Activated gamma-delta T cell (primary cell): ENCODE results near the gene SGCE.
A peak's percentile ranks its signal among the peaks of the same experiment; 100 is the strongest.

Source experiments
- DNase-seq: peaks from one replicate; lab custom pipeline; 2025; lab: John Stamatoyannopoulos, UW

Gene SGCE

DNA sequence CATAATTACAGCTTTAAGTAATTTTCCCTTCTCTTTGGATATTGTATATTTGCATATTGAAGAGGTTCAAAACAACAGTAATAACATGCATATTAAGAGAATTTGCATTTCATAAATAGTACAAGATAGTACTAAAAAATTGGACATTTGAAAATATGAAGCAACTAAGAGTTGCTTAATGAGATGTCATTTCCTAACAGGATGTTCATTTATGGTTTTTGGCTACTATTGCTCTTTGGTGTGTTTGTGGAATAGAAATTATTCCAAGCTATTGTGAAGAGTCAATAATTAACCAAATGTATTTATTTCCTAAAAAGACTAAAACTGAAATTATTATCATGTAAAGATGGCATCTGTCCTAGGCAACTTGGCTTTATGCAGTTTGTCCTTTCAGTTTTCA is 4.1 kb upstream of the SGCE start:
- DNase-seq, result no peak

DNA sequence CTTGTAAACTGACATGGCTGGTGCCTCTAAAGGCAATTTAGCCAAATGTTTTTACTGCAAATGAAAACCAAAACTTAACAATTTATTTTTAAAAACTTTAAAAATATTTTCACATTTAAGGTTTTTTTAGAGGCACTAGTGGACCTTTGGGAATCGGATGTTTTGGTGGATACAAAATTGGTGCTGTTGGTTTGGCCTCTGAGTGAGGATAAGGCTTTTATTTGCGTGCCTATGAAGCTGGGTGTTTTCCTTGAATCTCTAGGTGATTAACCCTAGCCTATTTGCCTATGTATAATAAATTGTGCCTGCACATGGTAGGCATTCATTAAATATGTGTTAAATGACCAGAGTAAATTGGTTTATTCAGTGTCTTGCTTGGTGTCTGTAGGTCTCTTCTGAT is 2.9 kb upstream of the SGCE start:
- no peak for DNase-seq

DNA sequence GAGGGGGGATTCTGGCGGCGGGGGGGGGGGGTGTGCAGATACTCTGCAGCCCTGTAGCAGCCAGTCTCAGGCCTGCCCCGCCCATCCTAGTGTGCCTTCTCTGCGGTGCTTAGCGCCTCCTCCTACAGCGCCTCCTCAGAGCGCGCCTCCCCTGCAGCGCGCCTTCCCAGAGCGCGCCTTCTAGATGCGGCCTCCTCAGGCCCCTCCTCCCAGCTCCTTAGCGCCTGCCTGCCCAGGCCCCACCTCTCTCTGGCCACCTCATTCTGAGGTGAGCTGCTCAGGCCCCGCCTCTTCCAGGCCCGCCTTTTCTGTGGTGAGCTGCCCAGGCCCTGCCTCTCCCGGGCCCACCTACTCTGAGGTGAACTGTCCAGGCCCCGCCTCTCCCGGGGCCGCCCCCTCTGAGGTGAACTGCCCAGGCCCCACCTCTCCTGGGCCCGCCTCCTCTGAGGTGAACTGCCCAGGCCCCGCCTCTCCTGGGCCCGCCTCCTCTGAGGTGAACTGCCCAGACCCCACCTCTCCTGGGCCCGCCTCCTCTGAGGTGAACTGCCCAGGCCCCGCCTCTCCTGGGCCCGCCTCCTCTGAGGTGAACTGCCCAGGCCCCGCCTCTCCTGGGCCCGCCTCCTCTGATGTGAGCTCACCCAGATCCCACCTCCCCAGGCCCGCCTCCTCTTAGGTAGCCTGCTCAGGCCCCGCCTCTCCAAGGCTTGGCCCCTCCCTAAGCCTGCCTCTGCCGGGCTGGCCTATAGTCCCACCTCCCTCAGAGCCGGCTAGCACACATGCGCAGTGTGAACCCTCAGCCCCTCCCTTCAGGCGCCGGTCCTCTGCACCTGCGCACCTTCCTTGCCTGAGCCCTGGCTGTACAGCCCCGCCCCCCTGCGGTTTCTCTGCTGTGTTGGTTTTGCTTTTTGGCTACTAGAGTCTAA is 2.1 kb upstream of the SGCE start:
- DNase-seq, result peak; percentile 88

DNA sequence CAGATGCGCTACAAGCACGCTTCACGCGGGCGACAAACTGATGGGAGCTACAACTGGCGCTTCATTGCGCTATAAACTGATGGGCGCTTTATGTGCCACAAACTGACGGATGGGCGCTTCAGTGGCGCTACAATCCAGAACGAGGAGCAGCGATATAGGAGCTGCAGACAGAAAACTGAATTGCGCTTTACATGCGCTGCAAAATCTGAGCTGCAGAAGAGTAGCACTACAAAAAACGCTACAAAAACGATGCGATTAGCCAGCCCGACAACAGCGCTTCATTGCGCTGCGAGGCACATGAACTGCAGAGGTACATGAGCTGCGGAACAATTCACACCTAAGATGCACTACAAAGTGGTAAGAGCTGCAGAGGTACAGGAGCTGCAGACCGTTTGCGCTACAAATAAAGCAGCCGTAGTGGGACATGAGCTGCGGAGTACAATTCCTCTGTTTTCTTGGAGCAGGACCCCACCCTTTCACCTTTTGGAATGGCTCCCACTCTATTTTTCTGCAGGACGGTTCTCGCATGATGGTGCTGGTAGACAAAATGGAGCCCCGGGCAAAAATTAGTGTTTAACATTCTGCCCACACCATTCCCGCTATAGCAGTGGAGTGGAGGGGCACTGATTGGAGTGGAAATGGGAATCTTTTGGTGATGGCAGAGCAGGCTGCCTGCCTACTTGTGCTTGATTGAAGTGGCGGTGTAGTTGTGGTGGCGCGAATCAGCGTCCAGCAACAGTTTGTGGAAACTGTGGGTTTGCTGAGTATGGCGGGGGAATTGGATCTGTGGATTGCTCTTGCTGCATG is 1.2 kb upstream of the SGCE start:
- DNase-seq, result no peak

DNA sequence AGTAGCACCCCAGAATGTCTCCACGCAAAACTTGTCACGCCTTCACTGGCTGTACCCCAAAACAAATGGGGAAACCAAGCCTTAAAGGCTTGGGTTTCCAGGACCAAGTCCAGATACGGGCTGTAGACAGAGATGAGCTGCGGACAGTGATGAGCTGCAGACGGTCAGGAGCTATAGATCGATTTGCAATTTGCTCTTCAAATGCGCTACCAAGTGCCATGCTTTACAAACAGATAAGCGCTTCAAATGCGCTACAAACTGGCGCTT is 658 bp upstream of the SGCE start:
- no peak for DNase-seq

DNA sequence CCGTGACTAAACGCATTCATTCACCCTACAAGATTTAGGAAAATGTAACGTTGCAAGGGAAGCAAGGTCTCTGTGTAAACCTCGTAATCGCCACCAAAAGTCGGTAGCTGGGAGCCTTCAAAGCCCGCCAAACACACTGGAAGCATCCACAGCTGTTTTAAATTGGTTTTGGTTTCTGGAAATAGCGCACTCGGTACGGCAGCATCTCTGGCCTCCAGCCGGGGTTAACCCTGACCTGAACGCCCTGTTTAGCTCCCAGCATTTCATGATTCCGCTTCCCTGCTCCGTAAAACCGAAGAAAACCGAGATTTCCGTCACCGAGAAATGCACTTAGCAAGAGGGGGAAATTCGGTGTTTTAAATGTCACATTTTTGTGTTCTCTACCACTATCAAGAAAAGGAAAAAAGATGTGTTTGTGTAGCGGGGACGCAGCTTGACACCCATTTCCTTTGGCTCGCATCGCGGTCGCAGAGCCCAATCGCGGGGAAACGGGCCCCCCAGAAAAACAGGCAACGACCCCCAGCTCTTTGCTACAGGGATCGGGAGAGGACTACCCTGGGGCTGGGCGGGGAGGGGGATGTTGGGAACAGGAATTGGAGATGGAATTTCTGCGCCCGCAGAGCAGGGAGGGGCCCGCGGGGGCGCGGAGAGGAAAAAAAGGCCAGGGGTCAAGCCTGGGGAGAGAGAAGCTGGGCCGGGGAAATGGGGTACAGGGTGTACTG is 646 bp downstream of the SGCE start:
- no peak for DNase-seq

DNA sequence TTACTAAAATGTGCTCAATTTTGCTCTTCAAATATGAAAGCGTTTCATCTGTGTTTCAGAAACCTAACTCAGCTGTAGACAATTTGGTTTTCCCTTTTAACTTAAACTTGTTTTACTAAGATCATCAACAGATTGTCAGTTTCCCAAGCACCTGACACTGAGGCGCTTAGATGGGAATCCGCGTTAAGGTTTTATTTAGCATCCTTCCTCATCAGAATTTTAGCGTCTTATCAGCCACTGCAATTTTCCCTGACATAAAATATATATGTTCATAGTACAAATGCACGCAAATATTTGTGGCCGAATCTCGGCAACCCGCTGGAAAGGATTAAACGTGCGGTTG is 1.2 kb downstream of the SGCE start:
- no peak for DNase-seq

DNA sequence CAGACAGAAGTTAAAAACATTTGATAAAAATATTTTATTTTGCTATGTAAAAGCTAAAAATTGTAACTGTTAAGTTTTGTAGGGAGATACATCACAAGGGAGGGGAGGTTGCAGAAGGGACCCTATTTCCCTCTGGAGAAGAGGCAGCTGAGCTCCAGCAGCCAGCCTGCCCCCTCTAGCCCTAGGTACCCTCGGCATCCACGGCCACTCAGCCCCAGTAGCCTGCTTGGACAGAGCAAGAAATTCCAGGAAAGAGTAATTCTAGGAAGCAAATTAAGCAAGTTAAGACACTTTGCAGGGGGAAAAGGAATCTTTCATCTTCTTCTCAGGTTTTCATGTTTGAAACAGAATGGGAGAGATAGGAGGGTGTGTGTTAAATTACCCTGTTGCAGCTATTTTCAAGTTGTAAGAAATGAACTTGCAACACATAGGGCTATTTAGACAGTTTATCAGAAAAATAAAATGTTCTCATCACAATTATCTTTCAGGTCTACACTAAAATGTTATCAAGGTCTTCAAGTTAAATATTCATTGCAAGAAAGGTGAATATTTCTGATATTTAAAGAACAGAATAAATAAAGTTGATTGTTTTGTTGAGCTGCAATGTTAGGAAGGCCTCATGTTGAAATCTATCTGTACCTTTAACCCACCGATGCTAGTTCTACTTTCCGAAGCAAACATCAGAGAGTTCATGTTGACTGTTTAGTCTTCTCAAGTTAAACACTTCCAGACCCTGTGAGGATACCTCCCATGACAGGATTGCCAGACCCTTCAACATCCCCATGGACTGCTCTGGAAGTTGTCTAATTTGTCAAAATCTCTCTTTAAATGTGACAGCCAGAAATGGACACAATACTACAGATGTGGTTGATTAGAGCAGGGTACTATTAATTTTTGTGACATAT is 5.5 kb downstream of the SGCE start:
- DNase-seq, result no peak

DNA sequence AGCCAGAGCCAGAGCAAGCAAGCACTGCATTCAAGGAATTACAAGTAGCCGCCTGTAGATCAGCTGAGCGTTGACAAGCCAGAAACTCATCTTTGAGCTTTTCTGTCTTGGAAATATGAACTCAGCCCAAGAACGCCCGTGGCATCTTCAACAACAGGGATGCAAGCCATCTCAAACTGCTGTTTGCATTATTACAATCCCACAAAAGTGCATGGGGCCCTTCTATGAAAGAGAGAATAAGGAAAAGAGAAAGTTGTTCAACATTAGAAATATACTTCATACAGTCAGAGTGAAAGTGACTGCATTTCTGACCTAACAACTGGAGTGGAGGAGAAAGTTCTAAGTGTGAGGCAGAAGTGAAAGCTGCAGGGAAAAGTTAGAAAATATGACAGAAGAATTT is 6.5 kb downstream of the SGCE start:
- no peak for DNase-seq

DNA sequence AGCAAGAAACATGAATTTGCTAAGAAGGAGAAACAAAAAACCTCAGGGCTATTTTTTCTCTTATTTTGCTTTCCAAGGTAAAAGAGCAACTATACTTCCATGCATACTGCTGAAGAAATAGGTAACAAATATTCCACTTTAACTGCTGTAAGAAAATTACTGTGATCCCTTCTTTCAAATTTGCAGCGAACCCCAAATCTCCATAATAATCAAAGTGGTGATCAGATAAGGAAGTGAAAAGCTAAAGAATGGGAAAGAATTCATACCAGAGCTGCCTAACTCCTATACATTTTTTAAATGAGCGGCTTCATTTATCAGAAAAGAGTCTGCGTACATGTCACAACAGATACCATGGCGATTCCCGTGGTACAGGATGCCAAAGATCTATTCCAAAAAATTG is 7.2 kb downstream of the SGCE start:
- no peak for DNase-seq

DNA sequence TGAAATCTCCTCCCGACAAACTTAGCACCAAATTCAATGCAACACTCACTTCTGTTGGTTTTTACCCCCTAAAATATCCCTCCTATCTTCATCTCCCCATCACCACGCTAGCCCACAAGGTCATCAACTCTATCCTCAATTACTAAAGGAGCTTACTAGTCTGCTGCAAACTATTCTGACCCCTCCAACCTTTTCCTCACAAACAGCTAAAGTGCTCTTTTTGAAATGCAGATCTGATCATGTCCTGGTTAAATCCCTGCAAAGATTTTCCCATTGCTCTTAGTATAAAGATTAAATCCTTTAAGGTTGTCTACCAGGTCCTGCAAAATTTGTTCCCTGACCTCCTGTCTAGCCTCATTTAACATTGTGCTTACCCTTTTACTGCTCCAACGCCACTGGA is 8.6 kb downstream of the SGCE start:
- no peak for DNase-seq

DNA sequence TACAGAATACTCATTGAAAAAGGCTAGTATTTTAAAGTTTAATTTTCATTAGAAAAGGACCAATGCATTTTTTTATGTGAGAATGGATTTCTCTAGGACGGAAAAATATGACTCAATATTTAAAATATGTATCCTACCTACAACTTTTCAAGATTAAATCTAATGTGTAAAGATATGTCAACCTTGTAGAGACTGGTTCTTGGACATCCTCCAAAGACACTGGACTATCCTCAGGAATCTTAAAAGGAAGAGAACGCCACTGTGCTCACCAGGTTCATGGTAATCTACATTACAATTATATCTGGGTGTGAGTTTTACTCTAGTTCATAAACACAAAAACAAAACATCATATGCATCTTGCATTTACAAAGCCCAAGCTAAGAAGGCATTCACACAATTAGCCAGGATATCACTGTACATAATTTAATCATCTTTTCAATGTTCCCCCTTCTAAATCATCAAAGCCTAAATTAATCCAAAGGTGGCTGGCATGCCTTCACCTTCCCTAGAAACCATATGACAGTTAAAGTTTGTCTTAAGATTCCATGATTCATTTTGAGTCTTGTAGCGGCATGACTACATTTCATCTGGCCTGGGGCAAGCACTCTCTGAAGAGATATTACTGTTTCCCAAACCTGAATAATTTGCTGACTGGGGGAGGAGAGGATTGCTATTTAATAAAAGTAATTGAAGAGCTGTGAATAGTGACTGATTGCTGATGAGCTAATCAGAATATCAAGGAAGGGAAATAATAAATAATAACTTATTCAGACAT is 12.0 kb downstream of the SGCE start:
- DNase-seq, result no peak

DNA sequence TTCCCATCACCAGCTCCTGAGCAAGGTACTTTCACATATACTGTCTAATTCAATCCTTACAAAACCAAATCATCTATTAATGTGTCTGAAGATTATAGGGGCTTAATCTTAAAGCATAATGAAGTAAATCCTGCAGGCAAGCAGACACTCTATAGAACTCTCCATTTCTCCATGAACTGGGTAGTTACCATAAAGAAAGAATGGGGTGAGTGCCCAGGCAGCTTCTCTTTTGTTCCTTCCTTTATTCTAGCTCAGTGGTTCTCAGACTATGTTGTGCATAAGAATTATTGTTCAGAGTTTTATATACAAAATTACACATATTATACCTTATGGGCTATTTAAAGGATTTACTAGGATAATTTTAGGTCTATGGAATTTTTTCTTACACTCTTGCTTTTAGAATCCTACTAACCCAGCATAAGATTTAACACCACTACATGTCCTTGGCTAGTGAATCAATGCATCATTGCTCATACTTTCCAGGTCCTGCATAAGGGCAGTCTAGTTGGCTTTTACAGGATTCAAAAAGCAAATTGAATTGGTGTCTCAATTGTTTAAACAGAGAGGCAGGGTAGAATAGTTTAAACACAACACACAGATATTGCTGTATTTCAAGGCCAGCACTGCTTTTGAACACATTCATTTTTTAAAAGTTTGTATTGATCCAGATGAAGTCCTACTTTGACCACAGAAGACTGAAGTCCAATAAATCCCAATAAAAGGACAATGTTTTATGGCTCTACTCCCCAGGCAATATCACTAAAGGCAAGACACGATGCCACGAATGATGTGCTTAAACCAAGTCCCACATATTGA is 12.9 kb downstream of the SGCE start:
- DNase-seq, result no peak

DNA sequence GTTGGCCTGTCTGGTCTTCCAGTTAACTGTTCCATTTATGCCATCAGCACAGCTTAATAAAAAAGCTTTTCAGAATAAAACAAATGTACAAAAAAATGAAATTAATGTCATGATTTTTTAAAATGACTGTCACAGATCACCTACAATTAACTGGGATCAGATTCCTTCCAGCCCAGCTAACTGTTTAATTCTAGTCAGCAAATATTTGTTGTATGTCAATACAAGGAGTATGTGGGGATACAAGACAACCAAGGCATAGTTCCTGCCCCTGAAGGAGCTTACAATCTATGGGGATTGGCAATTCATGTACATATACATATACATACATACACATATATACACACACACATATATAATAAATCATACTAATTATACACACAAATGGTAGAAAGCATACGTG is 16.5 kb downstream of the SGCE start:
- DNase-seq, result no peak

DNA sequence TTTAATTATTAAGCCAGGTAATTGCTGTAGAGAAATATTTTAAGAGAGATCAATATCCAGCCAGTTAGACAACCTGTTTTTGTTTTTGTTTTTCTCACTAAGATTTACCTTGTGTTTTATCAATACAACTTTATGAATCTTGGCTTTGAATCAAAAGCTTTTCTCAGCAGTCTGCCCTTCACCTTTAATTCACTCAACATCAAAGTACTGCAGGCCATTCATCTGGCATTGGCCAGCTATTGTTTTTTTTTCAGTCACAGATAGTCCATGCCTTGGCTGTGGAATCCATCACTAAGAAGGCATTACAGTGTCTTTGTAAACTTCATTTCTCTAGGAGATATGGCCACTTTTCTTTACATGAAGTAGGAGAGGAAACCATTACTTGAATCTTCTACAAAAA is 20.2 kb downstream of the SGCE start:
- DNase-seq, result no peak

DNA sequence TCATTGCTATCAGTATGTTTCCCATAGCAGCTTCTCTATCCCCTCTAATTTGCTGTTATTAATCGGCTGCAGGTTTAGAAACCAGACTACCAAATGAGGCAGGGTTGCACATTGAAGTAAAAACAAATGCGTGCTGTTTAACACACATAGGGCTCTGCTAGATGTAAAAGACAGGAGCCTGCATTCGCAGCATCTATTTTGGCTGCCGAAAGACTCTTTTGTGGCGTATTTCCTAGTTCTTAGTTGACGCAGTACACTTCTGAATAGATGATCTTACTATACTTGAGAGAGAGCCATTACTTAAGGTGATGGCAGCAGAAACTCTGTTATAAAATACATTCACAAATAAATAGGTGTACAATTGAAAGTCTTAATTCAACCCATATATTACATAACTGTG is 21.4 kb downstream of the SGCE start:
- DNase-seq, result no peak

DNA sequence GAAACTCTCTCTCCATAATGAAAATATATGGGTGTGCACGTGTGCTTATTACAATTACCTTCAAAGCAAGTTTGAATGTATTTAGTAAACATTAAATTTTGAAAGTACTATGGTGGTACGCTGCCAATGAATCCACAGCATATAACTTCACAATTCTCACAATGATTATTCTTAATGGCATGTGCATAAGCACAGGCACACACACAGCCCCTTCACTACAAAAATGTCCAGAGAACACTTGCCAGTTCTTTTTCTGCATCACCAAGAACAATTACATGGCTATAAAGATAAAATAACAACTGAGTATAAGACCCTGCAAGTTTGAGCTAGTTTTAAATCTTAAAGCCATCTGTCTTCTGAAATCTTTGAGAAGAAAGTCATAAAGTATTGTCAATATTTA is 22.2 kb downstream of the SGCE start:
- DNase-seq, result no peak

DNA sequence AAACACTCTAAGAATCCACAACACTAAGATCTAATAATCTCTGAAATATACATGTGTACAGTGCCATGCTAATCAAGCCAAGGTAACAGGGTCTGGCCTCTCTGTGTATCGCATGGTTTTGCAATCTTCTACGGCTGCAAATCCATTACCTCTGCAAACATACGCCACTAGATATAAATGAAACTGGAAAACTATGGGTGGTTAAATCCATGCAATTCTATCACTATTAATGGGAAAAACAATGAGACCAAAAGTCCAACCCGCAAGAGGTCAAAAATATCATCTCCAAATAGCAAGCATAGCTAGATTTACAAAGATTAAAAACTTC is 23.0 kb downstream of the SGCE start:
- DNase-seq, result no peak

DNA sequence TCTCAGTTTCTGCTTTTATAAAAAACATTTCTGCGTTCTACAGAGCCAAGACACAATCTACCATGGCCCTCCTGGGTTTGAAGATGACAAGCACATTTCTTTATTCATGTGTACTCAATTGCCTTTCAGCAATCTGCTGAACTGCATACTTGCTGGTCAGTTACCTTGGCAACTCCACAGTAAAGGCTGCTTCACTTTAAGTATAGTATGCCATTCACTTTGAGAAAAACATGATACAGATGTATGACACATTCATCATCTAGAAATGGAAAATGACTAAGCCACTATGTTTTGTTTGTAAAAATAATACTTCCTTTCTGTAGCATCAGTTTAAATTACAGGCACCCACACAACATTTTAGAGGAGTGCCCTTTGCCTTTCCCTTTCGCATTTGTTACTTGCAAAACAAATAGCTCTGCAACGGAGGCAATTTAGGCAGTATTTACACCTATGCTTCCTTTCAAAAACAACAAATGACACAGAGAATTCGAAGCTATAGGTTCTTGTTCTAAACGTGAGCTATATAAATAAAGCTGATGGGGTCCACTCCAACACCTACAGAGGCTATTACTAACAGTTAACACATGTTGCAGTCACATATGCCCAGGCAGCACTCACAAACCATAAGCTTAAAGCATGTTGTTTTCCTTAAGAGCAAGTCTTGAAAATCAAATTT is 23.5 kb downstream of the SGCE start:
- DNase-seq, result no peak

DNA sequence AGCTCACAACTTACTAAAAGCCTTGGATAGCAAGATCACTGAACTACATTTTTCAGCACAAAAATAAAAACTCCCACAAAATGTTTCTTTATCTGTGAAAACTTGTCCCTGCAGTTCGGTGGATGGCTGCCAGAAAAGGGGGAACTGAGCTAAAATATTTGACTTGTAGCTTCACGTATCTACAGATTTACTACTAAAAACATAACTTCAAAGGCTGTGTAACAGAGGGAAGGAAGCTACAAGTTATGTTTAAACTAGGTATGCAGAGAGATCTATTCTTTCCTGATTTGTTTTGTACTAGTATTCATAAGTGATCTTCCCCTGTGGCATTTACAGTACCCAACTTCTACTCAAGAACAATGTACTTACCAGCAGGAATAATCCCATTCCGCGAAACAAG is 25.1 kb downstream of the SGCE start:
- no peak for DNase-seq
